Inflammatory macrophage treated with lipopolysaccharide for 4 hours (primary cell): Measurements from ENCODE around the gene MYT1.

Experiments
- DNase-seq: peaks from one replicate; pipeline ENCODE4 v3.0.0-alpha.2; 2020

MYT1 gene

GRCh38 chr20:64155258-64156135 is 8.8 kb upstream of the MYT1 start:
- no peak for DNase-seq

DNA sequence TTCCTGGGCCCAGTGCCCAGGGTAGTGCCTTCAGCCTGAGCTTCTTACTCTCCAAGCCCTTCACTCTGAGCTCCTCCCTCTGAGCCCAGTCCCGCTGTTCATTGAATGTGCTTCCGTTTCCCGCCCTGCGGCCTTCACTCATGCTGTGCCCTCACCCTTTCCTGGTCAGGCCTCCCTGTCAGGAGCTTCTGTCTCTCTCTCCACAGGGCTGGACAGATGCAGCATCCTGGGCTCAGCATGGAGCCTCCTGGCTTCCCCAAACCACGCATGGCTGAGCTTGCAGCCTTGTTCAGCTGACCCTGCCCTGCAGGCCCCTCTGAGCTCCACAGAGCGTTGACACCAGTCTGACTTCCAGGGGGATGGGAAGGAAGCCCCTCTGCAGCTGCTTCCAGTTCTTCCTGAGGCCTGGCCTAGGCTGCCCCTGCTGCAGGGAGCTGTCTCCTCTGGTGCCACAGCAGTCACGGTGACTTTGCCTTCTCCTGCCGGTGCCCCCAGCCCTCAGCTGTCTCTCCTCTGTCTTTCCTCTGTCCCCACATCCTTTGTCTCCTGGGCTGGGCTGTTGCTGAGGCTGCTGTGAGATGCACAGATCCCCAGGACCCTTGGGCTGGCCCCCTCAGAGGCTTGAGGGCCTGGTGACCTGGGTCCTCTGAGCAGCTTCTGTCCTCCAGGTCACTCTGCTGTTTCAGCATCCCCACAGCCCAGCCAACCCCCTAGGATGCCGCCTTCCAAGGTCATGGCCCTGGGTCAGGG is 7.9 kb upstream of the MYT1 start:
- DNase-seq: no peak

DNA sequence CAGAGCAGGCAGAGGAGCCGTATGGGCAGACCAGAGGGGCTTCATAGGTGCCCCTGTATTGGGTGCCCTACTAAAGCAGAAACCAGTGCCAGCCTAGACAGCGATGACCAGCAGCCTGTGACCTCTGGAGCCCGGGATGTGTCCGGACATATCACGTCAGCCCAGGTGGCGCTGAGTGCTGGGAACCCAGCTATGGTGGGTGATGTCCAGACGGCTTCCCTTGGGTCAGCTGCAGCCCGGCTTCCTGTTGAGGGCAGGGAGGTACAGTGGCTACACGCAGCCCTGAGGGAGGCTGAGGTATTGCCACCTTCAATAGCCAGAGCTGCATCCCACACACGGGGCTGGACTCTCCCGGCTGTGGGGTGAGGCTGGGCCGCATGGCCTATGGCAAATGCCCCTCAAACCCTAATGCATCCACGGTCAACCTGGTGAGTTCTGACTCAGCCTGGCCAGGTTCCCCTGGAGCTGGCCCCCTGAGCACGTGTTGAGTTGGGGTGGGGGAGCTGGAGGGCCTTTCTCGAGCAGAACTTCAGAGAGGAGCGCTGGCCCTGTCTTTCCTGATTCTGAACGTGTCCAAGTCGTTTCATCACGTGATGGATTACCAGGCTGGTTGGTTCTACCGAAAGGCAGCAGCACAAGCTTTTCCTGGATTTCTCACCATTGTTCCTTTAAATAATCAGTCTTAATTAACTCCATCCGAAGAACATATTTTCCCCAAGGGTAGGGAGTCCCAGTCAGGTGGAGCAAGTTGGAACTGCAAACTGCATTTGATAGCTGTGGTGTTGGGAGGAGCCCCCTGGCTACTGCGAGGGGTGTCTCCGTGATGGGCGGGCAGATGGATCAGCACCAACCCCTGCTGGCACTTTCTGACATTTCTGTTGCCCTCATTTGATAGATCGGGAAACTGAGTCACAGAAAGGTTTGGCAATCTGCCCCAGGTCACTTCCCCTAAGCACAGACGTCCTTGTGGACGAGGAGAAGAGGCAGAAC is 7.1 kb upstream of the MYT1 start:
- DNase-seq: no peak

DNA sequence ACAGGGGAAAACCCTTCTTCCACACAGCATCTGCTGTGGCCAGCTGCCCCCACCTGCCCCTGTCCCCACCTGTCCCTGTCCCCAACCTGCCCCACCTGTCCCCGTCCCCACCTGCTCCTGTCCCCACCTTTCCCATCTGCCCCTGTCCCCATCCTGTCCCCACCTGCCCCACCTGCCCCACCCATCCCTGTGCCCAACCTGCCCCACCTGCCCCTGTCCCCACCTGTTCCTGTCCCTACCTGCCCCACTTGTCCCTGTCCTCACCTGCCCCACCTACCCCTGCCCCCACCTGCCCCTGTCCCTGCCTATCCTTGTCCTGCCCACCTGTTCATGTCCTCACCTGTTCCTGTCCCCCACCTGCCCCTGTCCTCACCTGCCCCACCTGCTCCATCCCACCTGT is 6.4 kb upstream of the MYT1 start:
- no peak for DNase-seq

GRCh38 chr20:64158346-64159285 is 5.6 kb upstream of the MYT1 start:
- DNase-seq: no peak

GRCh38 chr20:64159286-64159680 is 5.0 kb upstream of the MYT1 start:
- DNase-seq: no peak

DNA sequence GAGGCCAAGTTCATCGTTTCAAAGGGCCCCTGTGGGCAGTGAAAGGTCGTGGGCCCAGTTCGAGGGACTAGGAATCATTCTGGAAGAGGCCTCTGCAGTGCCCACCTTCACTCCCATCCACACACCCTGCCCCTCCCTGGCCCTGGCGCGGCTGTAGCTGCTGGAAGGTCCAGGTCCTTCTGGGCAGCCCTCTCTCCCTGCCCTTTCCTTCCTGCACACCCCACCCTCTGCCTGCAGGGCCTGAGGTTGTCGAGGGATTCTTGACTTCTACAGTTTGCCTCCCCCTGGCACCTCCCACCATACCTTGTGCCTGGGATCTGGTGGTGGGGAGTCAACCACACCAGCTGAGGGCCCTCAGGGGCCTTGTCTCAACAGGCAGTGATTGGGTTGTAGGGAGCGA is 4.5 kb upstream of the MYT1 start:
- DNase-seq: no peak

DNA sequence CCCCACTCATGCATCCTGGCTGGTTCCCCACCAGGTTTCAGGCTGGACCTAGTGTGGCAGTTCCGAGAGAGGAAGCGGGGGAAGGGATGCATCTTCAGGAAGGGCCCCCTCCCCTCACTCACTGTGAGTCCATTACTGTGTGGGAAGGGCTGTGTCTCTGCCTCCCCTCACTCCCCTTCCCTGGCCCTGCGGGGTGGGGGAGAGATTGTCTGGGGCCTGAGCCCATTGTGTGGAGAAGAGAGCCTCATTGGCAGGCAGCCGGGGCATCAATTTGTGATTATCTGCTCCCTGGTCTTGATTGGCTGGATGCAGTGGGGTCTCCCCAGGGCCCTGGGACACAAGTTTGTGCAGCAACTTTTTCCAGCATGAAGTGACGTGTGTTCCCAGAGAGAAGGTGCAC is 4.1 kb upstream of the MYT1 start:
- no peak for DNase-seq

DNA sequence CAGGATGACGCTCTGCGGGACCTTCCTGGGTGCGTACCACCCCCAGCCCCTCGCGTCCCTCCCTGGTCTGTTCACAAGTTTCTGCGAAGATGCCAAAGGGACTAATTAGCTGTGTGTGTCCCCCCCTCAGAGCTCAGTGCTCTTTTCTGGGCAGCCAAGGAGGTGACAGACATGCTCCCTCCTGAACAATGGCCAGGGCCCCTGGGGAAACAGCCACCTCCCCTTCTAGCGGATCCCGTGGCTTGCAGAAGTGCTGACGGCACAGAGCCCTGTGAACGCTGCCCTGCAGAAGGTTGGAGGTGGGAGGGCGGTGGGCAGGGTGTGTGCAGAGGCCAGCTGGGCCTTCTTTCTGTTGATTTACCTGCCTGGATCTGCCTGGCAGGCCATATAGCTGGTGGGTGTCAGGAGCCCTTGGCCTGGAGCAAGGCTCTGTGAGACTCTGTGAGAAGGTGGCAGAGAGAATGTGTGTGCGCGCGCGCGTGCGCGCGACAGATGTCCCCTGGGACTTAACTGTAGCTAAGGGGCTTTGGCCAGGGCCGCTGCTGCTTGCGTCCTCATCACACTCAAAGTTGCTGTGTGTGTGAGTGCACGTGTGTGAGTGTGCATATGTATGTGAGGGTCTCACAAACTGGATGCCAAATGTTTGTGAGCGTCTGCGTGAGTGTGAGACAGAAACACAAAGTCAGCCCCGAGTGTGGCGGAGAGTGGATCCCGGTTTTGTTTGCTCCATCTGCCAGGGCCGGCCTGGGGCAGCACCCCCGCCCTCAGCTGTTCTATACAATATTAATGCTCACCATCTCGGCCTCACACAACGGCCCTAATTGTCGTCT is 3.5 kb upstream of the MYT1 start:
- no peak for DNase-seq

DNA sequence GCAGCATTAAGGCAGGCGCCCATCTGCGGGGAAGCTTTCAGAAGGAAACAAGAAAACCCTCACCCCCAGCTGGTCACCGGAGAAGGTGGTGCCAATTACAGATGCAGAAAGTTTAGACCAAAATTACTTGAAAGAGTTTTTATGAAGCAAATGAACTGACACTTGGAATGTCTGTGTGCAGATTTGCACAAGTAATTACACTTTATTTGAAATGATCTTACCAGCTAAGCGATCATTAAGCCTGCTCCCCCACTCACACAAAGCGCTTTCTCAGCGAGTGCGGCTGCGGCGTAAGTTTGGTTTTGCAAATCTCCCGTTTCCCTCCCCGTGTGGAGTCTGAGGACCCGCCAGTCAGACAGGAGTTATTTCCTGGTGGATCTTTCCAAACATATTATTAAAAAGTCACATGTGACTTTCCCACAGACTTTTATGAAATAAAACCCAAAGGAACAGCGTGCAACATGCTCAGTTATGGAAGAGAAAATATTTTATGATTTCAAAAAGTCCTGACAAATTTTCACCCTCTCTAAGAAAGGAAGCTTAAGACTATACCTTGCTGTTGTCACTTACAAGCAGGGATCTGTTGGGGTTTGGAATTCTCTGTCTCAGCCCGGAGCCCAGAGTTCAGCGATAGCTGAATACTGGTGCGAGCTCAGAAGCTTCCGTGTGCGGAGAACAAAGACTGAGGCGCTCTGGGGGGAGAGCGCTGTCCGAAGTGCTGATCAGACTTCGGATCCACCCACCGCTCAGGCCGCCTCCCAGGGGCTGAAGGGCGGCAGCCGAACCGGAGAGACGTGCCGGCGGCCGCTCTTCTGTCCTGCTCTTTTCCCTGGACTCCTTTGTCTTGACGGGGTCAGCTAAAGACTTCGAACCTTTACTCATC is 2.7 kb upstream of the MYT1 start:
- DNase-seq: peak; percentile 7

GRCh38 chr20:64162239-64162910 is 1.9 kb upstream of the MYT1 start:
- no peak for DNase-seq

DNA sequence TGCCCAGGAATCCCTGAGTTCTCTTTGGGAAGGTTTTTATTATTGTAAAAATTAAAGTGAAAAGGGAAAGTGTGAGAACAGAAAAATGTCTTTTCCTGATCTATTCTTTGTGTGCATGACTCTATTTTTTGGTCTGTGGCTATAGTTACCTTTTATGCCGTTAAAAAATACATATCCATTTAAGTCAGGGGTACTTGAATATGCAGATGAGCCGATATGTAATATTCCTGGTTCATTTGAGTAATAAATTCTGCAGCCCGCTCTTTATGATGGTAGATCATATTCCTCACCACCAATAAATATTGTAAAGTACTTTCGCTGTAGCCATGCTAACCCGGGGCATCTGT is 503 bp upstream of the MYT1 start:
- no peak for DNase-seq

GRCh38 chr20:64165866-64166600 is 1.8 kb downstream of the MYT1 start:
- DNase-seq: no peak

DNA sequence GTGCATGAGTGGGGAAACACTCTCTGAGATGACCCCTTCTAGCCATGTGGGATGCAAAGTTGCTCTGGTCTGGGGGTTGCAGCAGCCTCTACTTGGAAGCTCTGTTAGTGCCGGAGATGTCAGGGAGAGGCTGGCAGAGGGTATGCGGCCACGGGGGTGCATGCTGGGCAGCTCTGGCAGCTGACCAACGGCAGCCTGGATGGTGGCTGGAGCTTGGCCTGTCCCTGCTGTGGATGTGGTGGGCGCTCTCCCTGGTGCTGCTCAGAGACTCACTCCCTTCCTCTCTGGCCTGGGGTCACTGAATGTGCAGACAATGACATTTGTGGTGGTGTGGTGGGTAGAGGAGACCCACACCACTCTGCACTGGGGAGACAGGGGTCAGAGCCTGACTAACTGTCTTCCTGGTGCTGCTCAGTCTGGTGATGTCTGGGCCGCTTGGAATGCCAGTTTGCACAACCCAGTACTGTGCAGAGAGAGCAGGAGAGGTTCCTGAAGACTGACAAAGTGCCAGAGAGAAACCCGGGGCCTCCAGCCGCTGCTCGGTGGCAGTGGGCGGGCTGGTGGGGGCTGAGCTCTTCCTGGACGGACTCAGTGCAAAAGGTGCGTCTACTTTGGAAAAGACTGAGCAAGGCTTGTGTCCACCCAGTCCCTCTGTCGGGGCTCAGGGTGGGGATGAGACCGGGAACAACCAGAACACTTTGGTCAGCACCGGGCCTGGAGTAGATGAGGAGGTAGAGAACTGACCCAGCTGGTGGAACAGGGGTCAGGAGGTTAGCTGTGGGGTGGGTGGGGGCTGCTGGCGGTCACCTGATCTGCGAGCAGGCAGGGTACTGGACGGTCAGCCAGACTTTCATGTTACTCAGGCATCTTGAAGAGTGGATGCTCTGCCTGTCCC is 2.7 kb downstream of the MYT1 start:
- DNase-seq: no peak

GRCh38 chr20:64167676-64168075 is 3.4 kb downstream of the MYT1 start:
- no peak for DNase-seq

- DNase-seq: no peak
Observed at GRCh38 chr20:64168381-64169090, 4.3 kb downstream of the MYT1 start.

DNA sequence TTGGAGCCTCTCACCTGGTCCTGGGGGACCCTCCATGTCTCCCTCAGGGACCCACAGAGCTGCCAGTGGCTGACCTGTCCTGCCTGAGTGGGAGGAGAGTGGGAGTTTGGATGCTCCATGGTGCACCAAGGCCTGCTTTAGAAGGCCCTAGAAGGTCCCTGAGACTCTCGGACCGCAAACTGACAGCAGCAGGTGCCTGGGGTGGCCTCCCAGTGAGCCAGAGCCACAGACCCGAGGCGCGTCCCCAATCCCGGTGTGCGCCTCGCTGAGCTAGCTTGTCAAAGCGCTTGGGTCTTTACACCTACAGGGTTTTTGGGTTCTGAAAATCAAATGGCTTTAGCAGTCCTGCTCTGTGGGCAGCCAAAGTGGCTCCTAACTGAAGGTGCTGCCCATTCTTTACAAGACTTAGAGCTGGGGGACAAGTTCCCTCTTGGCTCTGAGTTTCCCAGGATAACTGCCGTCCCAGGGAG is 4.9 kb downstream of the MYT1 start:
- no peak for DNase-seq
